ENCODE measurements around the gene C7orf33. TPM values are rescaled to one million over a fixed set of nuclear protein-coding genes. Genes with fewer than 3 reads are reported as not detected.

C7orf33 gene
- polyA plus RNA-seq, 1 donor from 2014 or later = not detected

- no peak overlapping the region for H3K9ac ChIP-seq (ENCODE audit: low read length)
- no peak overlapping the region for H2AFZ ChIP-seq (ENCODE audit: low read depth, low read length)
Observed at GRCh38 chr7:148556892-148557291, 33.7 kb upstream of the C7orf33 start.

GRCh38 chr7:148558914-148559313, 31.7 kb upstream of the C7orf33 start:
- H3K4me2 ChIP-seq (ENCODE audit: low read length) = no peak overlapping the region
- H3K9ac ChIP-seq (ENCODE audit: low read length) = no peak overlapping the region
- no peaks in the 10 kb centered on the region for H3K27me3 ChIP-seq (ENCODE audit: insufficient read depth, low read depth, low read length)
- no peaks in the 10 kb centered on the region for H4K20me1 ChIP-seq (ENCODE audit: insufficient read depth)
- H3K9me2 ChIP-seq (ENCODE audit: insufficient read depth, low read length) = no peaks in the 10 kb centered on the region
- no peaks in the 10 kb centered on the region for H3K36me3 ChIP-seq (ENCODE audit: insufficient read depth, low read length)
- H3F3A ChIP-seq (ENCODE audit: insufficient read depth, low read length, poor library complexity, severe bottlenecking) = no peaks in the 10 kb centered on the region
- H3K4me3 ChIP-seq (ENCODE audit: low read length) = no peak overlapping the region
- H3K27ac ChIP-seq (ENCODE audit: low read length) = no peak overlapping the region
- no peak overlapping the region for H2AFZ ChIP-seq (ENCODE audit: low read depth, low read length)
- H3K79me2 ChIP-seq (replicated peaks; ENCODE audit: insufficient read depth, low read length) = no peaks in the 10 kb centered on the region
- H3K9me3 ChIP-seq (ENCODE audit: low read length) = no peaks in the 10 kb centered on the region
- TF ChIP-seq TAF1 (IDR thresholded peaks at IDR 0.05; ENCODE audit: low read depth) (no peak), EP300 (conservative IDR thresholded peaks at IDR 0.05; ENCODE audit: poor library complexity, severe bottlenecking) (no peak), REST (IDR thresholded peaks at IDR 0.05; ENCODE audit: borderline replicate concordance) (no peak), RAD21 (conservative IDR thresholded peaks at IDR 0.05) (no peak), SMC3 (conservative IDR thresholded peaks at IDR 0.05; ENCODE audit: poor library complexity) (no peak), MXI1 (conservative IDR thresholded peaks at IDR 0.05; ENCODE audit: poor library complexity, severe bottlenecking) (no peak), POLR2AphosphoS5 (IDR thresholded peaks at IDR 0.05) (no peak)
- TF ChIP-seq, protein P1, sequence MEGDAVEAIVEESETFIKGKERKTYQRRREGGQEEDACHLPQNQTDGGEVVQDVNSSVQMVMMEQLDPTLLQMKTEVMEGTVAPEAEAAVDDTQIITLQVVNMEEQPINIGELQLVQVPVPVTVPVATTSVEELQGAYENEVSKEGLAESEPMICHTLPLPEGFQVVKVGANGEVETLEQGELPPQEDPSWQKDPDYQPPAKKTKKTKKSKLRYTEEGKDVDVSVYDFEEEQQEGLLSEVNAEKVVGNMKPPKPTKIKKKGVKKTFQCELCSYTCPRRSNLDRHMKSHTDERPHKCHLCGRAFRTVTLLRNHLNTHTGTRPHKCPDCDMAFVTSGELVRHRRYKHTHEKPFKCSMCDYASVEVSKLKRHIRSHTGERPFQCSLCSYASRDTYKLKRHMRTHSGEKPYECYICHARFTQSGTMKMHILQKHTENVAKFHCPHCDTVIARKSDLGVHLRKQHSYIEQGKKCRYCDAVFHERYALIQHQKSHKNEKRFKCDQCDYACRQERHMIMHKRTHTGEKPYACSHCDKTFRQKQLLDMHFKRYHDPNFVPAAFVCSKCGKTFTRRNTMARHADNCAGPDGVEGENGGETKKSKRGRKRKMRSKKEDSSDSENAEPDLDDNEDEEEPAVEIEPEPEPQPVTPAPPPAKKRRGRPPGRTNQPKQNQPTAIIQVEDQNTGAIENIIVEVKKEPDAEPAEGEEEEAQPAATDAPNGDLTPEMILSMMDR (IDR thresholded peaks at IDR 0.05; ENCODE audit: poor library complexity, severe bottlenecking) = no peak

More at GRCh38 chr7:148556892-148557291, 33.7 kb upstream of the C7orf33 start:
- Histone ChIP-seq H3K4me3 (ENCODE audit: low read length) (no peak overlapping the region), H3K36me3 (ENCODE audit: insufficient read depth, low read length) (no peaks in the 10 kb centered on the region), H3K9me3 (ENCODE audit: low read length) (no peaks in the 10 kb centered on the region), H3F3A (ENCODE audit: insufficient read depth, low read length, poor library complexity, severe bottlenecking) (no peaks in the 10 kb centered on the region), H3K27me3 (ENCODE audit: insufficient read depth, low read depth, low read length) (no peaks in the 10 kb centered on the region), H4K20me1 (ENCODE audit: insufficient read depth) (no peaks in the 10 kb centered on the region), H3K27ac (ENCODE audit: low read length) (no peak overlapping the region), H3K4me2 (ENCODE audit: low read length) (no peak overlapping the region), H3K79me2 (replicated peaks; ENCODE audit: insufficient read depth, low read length) (no peaks in the 10 kb centered on the region), H3K9me2 (ENCODE audit: insufficient read depth, low read length) (no peaks in the 10 kb centered on the region)
- TF ChIP-seq EP300 (conservative IDR thresholded peaks at IDR 0.05; ENCODE audit: poor library complexity, severe bottlenecking) = no peak
- no peak for TF ChIP-seq POLR2AphosphoS5 (IDR thresholded peaks at IDR 0.05)
- no peak for TF ChIP-seq REST (IDR thresholded peaks at IDR 0.05; ENCODE audit: borderline replicate concordance)
- no peak for TF ChIP-seq MXI1 (conservative IDR thresholded peaks at IDR 0.05; ENCODE audit: poor library complexity, severe bottlenecking)
- no peak for TF ChIP-seq RAD21 (conservative IDR thresholded peaks at IDR 0.05)
- no peak for TF ChIP-seq SMC3 (conservative IDR thresholded peaks at IDR 0.05; ENCODE audit: poor library complexity)
- no peak for TF ChIP-seq EZH2 (IDR thresholded peaks at IDR 0.05; ENCODE audit: borderline replicate concordance, insufficient read depth, low read length, poor library complexity, severe bottlenecking)
- no peak for TF ChIP-seq TAF1 (IDR thresholded peaks at IDR 0.05; ENCODE audit: low read depth)
- TF ChIP-seq, protein P1 (IDR thresholded peaks at IDR 0.05; ENCODE audit: poor library complexity, severe bottlenecking) = no peak

Data from neural cell (in vitro differentiated cells).